A204.1 (cell line): ENCODE data around the gene IL1B.

Source experiments
- FAIRE-seq: peaks from 2 replicates; lab custom pipeline; 2012; peaks lifted over from hg19 to GRCh38; lab: Jason Lieb, UNC

IL1B gene

DNA sequence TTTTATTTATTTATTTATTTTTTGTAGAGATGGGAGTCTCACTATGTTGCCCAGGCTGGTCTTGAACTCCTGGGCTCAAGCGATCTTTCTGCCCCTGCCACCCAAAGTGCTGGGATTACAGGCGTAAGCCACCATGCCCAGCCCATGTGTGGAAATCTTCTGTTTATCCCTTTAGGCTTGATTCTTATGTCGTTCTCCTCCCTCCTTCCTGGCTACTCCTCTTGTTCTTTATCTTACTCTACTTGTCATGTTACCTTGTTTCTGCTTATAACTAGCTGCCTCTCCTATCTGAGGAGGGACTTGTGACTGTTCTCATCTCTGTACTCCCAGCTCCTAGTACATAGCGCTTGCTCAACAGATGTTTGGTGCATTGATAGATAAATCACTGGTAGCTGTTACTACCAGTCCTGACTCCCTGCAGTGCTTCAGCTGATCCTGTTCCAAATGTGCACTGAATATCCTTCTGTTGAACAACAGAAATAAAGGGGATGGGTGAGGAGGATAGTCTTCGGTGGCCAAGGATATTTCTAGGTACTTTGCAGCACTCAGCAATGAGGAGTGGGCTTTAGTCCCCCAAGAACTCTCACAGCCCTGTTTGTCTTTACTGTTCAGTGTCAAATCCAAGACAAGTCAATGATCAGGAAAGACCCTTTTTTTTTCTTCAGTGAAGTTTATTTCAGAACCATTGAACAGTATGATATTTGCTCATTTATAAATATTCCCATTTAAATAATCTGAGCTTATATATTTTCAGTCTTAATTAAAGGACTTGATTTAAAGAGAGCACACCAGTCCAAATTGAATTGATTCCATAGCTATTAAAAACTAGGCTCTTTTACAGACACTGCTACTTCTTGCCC is 7.2 kb downstream of the IL1B start:
- FAIRE-seq = no peak

DNA sequence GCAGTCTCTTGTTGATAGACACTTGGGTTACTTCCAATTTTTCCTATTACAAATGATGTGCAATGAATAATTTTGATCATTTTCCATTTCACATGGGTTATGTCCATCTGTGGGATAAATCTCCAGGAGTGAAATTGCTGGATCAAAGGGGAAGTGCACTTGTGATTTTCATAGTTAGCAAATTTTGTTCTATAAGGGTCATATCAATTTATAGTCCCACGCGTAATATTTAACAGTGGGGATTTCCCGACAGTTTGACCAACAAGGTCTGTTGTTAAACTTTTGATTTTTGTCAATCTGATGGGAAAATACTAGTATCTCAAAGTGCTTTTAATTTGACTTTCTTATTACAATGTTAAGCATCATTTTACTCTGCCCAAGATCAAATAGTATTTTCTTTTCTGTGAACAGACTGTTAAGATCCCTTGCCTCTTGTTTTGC is 8.3 kb downstream of the IL1B start:
- no peak for FAIRE-seq

DNA sequence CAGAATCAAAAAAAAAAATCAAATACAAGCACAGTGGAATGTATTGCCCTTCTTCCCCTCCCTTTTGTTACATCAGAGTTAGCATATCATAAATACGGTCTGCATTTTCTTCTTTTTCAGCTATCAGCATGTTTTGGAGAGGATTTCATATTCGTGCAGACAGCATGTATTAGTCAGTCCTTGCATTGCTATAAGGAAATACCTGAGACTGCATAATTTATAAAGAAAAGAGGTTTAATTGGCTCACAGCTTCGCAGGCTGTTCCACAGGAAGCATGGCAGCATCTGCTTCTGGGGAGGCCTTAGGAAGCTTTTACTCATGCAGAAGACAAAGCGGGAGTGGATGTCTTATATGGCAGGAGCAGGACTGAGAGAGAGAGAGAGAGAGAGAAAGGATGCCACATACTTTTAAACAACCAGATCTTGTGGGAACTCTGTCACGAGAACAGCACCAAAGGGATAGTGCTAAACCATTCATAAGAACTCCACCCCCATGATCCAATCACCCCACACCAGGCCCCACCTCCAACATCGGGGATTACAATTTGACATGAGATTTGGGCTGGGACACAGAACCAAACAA is 8.9 kb downstream of the IL1B start:
- FAIRE-seq = no peak

DNA sequence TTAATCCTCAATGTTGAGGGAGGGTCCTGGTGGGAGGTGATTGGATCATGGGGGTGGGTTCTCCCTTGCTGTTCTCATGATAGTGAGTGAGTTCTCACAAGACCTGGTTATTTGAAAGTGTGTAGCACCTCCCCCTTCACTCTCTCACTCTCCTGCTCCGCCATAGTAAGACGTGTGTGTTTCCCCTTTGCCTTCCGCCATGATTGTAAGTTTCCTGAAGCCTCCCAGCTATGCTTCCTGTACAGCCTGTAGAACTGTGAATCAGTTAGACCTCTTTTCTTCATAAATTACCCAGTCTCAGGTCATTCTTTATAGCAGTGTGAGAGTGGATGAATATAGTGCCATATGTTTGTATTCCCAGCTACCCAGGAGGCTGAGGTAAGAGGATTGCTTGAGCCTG is 9.6 kb downstream of the IL1B start:
- FAIRE-seq = no peak

DNA sequence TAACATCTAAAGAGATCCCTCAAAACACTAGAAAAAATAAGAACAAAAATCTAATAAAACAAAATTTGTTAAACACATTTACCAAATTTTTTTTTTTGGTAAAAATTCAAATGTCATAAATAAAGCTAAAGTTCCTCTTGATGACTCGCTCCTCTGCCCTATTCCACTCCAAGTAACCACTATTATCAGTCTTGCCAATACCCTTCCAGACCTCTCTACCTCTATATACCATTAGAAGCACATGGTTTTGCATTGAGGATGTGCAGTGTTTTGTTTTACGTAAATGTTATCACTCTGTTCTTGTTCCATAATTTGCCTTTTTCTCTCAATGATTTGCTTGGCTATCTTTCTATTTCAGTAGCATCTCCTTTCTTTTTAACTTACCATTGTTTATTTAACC is 10.9 kb downstream of the IL1B start:
- no peak for FAIRE-seq

DNA sequence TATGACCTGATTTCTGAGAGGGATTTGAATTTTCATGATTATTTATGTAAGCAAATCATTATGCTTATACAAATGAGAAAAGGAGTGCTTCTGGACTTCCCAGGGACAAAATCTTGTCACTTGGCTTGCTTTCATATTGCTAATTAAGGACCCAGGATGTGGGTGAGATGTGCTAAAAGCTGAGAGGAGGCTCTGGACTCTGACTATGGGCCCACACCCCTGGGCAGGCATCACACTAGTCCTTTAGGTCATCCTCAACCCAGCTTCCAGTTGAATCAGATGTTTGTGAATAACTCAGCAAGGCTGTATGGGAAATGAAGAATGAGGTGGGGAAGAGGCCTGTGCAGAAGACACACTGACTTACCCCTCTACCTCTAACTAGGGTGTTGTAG is 11.9 kb downstream of the IL1B start:
- FAIRE-seq = no peak

DNA sequence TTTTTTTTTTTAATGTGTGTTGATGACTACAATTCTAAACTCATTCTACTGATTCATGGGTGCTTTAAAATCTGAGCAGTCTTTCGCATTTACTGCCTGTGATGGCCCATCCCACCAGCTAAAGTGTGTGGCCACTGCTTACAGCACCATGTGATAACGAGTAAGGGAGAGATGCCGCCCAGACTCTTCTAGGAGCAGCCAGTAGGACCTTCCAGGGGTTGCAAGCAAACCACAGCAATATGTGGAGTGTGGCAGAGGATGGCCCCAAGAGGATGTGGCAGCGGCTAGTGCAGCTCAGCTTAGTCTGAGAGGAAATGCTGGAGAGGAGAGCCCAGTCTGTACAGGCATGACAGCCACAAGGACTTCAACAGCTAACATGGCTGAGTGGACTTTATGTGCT is 14.9 kb downstream of the IL1B start:
- no peak for FAIRE-seq

DNA sequence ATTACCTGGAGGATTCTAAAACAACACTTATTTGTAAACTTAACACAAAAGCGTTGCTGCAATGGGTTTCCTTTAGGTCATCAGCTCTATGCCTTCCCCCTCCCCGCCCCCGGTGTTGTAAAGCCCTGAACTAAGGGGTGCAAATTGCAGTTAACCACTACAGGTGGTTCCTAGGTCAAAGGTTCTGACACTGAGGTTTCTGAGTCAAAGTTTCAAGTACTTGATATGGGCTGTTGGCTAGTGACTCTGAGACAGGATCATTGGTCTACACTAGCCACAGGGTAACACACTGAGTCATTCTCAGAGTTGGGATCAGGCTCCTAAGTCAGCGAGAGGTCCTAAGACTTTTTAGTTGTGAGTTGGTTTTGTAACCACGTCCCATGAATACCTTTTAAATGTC is 15.4 kb downstream of the IL1B start:
- no peak for FAIRE-seq

DNA sequence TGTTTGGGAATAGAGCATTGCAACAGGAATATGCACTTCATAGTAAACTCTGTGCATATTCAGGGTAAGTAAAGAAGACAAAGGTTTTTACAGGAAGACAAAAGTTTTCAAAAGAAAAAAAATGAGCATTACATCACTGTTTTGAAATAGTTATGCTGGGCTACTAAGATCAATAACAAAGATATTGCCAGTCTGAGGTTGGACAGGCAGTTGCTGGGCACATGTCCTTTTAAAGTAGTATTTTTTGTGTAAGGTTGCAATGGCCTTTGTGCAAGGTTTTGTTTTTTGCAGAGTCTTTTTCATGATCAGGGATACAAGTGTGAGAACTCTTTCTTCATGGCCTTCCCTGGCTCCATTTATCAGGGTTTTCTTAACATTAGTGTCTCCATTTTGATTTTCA is 16.2 kb downstream of the IL1B start:
- no peak for FAIRE-seq

DNA sequence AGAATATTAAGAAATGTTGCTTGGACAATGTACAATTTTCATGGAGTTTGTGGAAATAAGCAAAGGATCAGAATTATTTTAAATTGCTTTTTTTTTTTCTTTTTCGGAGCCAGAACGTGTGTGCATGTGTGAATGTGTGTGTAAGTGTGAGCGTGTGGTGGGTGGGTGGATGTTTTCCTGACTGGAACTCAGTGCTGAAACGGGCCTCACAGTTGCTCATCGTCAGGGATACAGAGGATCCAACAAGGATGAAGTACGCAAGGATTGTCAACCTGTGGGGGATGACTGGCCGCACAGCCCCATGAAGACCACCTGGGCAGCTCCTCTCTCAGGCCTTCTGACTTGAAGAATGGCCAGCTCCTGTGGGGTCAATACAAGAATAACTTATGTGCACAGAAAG is 17.5 kb downstream of the IL1B start:
- no peak for FAIRE-seq

DNA sequence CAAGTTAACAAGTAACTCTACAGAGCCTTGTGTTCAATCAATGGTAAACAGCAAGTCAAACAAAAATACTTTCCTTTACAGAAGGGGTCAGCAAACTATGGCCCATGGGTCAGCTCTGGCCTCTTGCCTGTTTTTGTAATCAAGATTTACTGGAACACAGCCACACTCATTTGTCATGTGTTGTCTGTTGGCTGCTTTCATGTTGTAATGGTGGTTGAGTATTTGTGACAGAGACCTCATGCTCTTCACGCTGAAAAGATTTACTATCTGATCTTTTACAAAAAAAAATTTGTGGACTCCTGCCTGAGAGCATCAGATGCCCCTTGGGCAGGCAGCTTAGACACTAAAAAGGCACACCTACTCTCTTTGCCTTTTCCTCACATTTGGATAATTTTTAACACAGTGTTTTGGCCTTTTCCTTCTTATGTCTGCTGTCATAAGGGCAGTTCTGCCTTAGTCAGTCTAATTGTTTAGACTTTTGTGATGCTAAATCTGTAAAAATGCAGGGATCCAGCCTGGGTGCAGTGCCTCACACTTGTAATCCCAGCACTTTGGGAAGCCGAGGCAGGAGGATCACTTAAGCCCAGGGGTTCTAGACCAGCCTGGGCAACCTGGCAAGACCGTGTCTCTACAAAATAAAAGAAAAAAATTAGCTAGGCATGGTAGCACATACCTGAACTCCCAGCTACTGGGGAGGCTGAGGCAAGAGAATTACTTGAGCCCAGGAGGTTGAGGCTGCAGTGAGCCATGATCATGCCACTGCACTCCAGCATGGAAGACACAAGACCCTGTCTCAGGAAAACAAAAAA is 18.3 kb downstream of the IL1B start:
- FAIRE-seq = no peak

DNA sequence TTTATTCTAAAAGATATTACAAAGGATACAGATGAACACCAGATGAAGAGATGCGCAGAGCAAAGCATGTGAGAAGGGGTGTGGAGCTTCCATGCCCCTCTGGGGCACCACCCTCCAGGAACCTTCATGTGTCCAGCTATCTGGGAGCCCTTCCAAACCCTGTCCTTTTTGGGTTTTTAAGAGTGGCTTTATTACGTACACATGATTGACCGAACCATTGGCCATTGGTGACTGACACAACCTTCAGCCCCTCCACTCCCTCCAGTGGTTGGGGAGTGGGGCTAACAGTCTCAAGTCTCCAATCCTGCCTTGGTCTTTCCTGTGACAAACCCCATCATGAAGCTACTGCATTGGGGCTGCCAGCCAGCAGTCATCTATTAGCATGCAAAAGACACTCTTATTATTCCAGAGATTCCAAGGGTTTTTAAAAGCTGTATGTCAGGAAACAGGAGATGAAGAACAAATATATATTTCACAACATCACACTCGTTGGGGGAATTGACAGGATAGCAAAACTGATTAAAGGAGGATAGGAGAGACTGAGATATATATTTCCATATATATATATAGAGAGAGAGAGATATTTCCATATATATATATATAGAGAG is 19.4 kb downstream of the IL1B start:
- FAIRE-seq = no peak

DNA sequence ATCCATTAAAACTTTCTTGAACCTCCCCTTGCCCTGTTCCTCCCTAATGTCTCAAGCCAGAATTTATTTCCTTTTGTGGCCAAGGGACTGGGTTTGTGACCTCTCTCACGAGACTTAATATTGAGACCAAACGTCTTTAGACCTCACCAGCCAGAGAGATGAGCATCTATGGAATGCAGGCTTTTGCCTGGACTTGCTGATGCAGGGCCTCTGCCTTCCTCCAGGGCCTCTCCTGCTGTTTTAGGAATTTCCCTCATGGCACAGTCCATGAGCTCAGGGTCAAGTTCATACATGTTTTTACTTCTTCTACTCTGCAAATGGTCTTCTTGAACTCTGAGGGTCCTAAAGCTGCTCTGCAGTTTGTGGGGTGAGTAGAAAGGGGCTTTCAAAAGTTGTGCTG is 22.3 kb downstream of the IL1B start:
- no peak for FAIRE-seq

DNA sequence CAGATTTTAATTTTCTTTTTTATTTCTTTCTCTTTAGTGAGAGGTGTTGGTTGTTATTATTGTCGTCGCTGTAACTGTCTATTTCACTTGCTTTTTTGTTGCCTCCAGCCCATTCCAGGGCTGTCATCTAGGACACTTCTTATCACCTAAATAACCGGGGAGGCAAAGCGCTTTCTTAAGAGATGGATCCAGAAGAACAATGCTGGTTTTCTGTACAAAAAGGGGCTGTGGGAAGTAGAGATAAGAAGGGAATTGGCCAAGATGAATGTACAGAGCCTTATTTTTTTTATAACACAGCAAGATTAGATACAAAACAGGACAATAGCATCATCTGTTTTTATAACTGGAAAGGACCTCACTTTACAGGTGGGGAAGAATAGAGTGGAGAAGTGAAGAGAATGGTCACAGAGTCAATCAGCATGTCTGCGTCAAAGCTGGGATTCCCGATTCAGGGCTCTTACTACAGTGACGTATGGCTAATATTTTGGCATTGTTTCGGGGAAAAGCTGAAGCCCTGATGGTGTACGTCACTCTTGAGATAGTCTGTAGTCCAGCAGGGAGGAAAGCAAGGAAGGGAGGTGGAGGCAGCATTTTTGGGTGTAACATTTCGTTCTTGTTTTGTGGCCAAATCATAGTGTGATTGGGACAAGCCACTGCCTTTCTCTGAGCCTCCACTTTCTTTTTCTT is 23.2 kb downstream of the IL1B start:
- no peak for FAIRE-seq

DNA sequence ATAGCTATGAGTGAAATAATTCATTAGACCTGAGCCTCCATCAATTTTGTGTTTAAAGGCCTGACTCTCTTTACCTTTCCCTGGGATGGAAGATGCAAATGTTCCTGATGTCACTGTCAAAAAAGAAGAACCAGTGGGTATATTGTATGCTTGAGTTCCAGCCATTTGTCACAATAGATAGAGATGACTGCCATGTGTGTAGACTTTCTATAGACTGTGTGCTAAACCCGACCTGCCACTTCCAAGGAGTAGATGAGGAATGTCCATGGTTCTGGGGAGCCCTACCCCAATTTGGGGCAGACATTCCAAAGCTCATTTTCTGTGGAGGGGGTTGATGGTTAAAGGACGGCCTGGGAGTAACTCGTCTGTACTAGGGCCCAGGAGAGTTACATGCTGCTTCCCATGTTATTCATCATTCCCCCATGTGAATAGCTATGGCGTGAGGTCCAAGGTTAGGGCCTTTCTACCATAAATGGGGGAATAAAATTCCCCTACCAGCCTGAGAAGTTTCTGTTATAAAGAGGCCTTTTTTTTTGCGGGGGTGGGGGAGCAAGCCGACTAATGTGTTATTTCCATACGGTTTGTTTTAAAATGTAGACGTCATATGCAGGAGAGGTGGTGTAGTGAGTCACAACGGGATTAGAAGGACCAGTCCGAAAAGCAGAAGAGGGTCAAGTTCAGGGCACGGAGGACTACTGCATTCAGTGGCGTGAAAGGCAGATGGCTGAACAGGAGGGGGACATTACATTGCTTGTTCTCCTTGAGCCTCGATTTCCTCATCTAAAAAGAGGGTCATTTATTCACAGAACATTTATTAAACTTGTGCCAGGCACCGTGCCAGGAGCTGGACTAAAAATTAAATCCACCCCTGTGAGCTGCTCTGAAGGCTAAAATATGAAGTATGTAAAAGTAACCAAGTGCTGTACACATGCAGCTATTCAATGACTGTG is 24.0 kb downstream of the IL1B start:
- FAIRE-seq = no peak

DNA sequence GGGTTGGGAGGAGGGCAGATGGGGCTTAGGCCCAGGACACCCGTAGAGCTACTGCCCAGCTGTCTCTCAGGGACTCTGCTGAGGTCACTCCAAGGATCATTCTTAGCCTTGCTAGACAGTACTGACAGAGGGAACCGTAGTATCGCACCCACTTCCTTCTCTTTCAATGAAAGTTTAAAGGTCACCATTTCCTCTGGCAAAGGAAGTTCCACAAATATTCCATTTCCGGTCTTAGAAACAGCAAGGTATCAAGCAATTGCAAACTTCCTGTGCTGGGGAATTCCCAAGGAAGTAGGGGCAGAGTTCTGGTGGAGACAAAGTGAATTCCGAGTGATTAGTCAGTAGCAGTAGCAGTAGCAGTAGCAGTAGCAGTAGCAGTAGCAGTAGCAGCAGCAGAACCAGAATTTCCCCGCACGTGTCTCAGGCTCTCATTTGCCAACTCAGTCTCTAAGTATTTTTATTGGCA is 24.7 kb downstream of the IL1B start:
- no peak for FAIRE-seq

DNA sequence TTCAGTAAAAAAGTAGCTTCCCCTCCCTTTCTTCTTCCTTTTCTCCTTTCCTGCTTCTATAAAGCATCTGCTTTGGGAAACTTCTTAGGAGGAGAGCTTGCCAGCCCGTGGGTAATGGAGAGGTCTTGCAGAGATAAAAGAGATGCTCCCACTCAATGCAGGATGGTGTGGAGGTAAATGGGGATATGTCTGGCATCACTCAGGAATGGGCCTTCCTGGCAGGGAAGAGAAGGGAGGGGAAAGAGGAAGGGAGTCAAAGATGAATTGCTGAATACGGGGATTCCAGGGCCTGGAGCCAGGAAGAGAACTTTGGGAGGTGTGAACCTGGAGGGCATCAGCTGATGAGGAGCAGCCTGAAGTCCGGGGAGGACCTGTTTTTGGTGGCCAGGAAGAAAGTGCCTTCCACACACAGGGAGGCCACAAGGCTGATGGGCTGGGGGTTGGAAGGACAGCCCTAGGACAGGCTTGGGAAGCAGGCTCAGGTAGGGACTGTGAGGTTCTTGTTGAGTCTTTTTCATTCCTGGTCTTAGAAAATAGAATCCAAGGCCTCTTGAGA is 25.2 kb downstream of the IL1B start:
- FAIRE-seq = no peak

DNA sequence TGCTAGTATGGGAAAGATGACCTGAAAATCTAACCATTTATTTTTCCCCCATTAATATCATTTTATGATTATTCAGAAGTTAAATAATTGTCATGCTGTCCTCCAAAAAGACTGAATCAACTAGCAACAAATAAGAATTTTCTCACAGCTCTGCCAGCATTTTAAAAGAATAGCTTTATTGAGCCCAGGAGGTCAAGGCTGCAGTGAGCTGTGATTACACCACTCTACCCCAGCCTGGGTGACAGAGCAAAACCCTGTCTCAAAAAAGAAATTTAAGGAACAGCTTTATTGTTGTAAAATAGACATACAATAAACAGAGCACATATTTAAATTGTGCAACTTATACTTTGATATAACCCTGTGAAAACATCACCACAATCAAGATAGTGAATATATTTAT is 27.5 kb downstream of the IL1B start:
- no peak for FAIRE-seq

DNA sequence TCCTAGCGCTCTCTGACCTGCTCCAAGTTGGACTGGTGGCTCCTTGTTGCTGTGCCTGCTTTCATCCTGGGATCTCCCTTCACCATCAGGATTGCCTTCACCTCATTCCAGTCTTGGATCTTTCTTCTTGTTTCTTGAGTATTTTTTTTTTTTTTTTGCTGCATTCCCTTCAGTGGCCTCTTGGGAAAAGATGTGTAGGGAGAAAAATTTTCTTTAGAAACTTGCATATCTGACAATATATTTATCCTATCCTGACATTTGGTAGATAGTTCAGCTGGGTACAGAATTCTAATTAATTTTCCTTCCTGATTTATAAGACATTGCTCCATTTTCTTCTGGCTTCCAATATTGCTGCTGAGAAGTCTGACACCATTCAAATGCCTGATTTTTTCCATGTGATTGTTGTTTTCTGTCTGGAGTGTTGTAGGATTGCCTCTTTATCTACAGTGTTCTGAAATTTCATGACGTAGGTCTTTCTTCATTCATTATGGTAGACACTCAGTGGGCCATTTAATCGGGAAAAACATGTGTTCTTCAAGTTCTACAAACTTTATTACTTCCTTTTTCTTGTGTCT is 29.3 kb downstream of the IL1B start:
- no peak for FAIRE-seq

DNA sequence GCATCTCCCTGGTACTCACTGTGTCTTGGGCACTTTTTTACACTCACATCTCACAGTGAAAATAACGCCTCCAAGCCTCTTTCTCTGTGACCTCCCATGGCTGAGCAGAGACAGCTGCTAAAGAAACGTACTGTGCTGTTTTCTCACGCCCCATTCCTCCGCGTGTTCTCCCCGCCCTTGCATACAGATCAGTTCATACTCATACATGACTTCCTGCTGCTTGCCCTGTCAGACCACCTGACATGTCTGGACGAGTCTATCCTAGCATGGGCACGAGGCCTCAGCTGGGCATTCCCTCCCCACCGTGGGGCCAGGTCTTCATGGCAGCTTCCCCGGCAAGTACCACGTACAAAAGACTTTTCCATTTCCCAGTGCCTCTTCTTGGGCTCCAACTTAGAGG is 31.0 kb downstream of the IL1B start:
- no peak for FAIRE-seq
